HCT116 (cell line): ENCODE results near the gene OSTF1. TPM values are rescaled to one million over a fixed set of nuclear protein-coding genes. Genes with fewer than 3 reads are reported as not detected.

Source experiments
- ATAC-seq: fragments of 200-7000 bp; cut with Tn5 transposase; 2 replicates; pipeline ENCODE4 v1.9.1; 2020; ENCODE audit warnings: mild to moderate bottlenecking, moderate library complexity
- BruUV-seq: library from RNA; stranded (reverse); fragments of 400-500 nt; replicated peaks from 2 replicates; lab custom pipeline; 2021; lab: Mats Ljungman, UMichigan
- CTCF ChIA-PET: fragments of 300-600 bp; sonication (Branson Sonifier 250); formaldehyde crosslinking; loops from one replicate; lab custom pipeline; 2021; ENCODE audit warnings: antibody characterized with exemption; lab: Charles Lee
- POLR2A ChIA-PET: fragments of 300-600, 350-600 bp; sonication (Branson Sonifier 250); formaldehyde crosslinking; loops from one replicate; lab custom pipeline; 2021; ENCODE audit warnings: antibody characterized with exemption; lab: Charles Lee
- RAD21 ChIA-PET, 2 experiments: fragments of 300-600 bp; sonication (Branson Sonifier 250); formaldehyde crosslinking; loops; one replicate each; lab custom pipeline; 2023; ENCODE audit warnings: low total read pairs in 2 of 2; ENCODE audit not compliant: uncharacterized antibody in 2 of 2, unreplicated experiment in 2 of 2, low non-redundant PET in 1 of 2; lab: Charles Lee
- DNase-seq: peaks from one replicate; pipeline ENCODE4 v3.0.0-alpha.2; 2010; ENCODE audit warnings: low read depth, low spot score
- H2AFZ ChIP-seq: fragments of 200-600 bp; shearing (Covaris generic), sonication (generic); 2 replicates; pipeline ENCODE4 v1.6.1; 2017; ENCODE audit warnings: low read depth, mixed run types, mixed read lengths, antibody characterized with exemption, low read length; ENCODE audit not compliant: poor library complexity, severe bottlenecking
- H3K27ac ChIP-seq: 2 replicates; pipeline ENCODE4 v1.5.1; 2012; ENCODE audit warnings: low read depth, low read length
- H3K27me3 ChIP-seq: fragments of 200-600 bp; sonication (generic); 2 replicates; pipeline ENCODE4 v1.6.1; 2016; ENCODE audit warnings: mixed run types, low read length, mixed read lengths; ENCODE audit not compliant: insufficient read depth
- H3K36me3 ChIP-seq, 2 experiments: fragments of 200-500 bp in 1 of 2; fragments of 200-600 bp in 1 of 2; sonication (Bioruptor generic) in 1 of 2; sonication (generic) in 1 of 2; 2 replicates each; pipeline versions ENCODE4 v1.5.1 to v1.6.1; 2014 to 2016; ENCODE audit warnings: low read length in 2 of 2, inconsistent platforms in 1 of 2, mixed read lengths in 1 of 2, mixed run types in 1 of 2; ENCODE audit not compliant: insufficient read depth in 2 of 2, control insufficient read depth in 1 of 2
- H3K4me1 ChIP-seq, 2 experiments: fragments of 200-600 bp in 1 of 2; sonication (generic) in 1 of 2; 2 replicates each; pipeline versions ENCODE4 v1.5.1 to v1.6.1; 2012 to 2017; ENCODE audit warnings: low read length in 2 of 2, inconsistent platforms in 1 of 2, mild to moderate bottlenecking in 1 of 2, mixed read lengths in 1 of 2, mixed run types in 1 of 2, moderate library complexity in 1 of 2; ENCODE audit not compliant: insufficient read depth in 2 of 2, control insufficient read depth in 1 of 2
- H3K4me2 ChIP-seq: fragments of 200-600 bp; sonication (generic); 2 replicates; pipeline ENCODE4 v1.6.1; 2017; ENCODE audit warnings: mixed run types, low read length, mixed read lengths
- H3K4me3 ChIP-seq, 2 experiments: fragments of 200-600 bp in 1 of 2; sonication (generic) in 1 of 2; replicated peaks in 1 of 2; 2 replicates each; pipeline ENCODE4 v1.5.1; 2011 to 2016; ENCODE audit warnings: low read length in 2 of 2, control low read depth in 1 of 2, low read depth in 1 of 2, mild to moderate bottlenecking in 1 of 2, mixed read lengths in 1 of 2, mixed run types in 1 of 2
- H3K79me2 ChIP-seq: fragments of 200-600 bp; sonication (generic); 2 replicates; pipeline ENCODE4 v1.6.1; 2017; ENCODE audit warnings: mild to moderate bottlenecking, mixed run types, low read length, moderate library complexity, mixed read lengths; ENCODE audit not compliant: insufficient read depth
- H3K9ac ChIP-seq: fragments of 200-600 bp; sonication (generic); 2 replicates; pipeline ENCODE4 v1.6.1; 2016; ENCODE audit warnings: low read length, mixed read lengths
- H3K9me2 ChIP-seq: fragments of 200-600 bp; sonication (generic), shearing (Covaris generic); 2 replicates; pipeline ENCODE4 v1.6.1; 2017; ENCODE audit warnings: mixed run types, mild to moderate bottlenecking, moderate library complexity; ENCODE audit not compliant: insufficient read depth
- H3K9me3 ChIP-seq, 2 experiments: fragments of 200-500 bp in 1 of 2; fragments of 200-600 bp in 1 of 2; sonication (Bioruptor generic) in 1 of 2; sonication (generic) in 1 of 2; 2 replicates each; pipeline ENCODE4 v1.6.1; 2014 to 2017; ENCODE audit warnings: low read length in 2 of 2, mixed read lengths in 2 of 2, inconsistent platforms in 1 of 2, low read depth in 1 of 2, mild to moderate bottlenecking in 1 of 2, mixed run types in 1 of 2, moderate library complexity in 1 of 2; ENCODE audit not compliant: control insufficient read depth in 1 of 2, insufficient read depth in 1 of 2
- H4K20me1 ChIP-seq: fragments of 200-600 bp; sonication (generic), shearing (Covaris generic); 2 replicates; pipeline ENCODE4 v1.6.1; 2017; ENCODE audit warnings: mixed run types, mild to moderate bottlenecking, moderate library complexity; ENCODE audit not compliant: insufficient read depth
- CBX3 ChIP-seq: IDR thresholded peaks from 2 replicates; pipeline ENCODE4 v1.6.1; 2012; ENCODE audit warnings: low read depth
- CTCF ChIP-seq, 3 experiments: fragments of 200-600 bp in 1 of 3; sonication (generic) in 1 of 3; IDR thresholded peaks in 2 of 3; conservative IDR thresholded peaks in 1 of 3; 2 replicates each; pipeline ENCODE4 v1.5.1; 2012 to 2017; ENCODE audit warnings: low read depth in 2 of 3, low read length in 2 of 3, antibody characterized with exemption in 1 of 3, borderline replicate concordance in 1 of 3, control low read depth in 1 of 3, mild to moderate bottlenecking in 1 of 3, mixed read lengths in 1 of 3, mixed run types in 1 of 3, moderate library complexity in 1 of 3; ENCODE audit not compliant: insufficient read depth in 1 of 3
- FOSL1 ChIP-seq: IDR thresholded peaks from 2 replicates; pipeline ENCODE4 v1.6.1; 2012; ENCODE audit warnings: low read depth
- SP1 ChIP-seq: IDR thresholded peaks from 2 replicates; pipeline ENCODE4 v1.6.1; 2012; ENCODE audit warnings: low read depth
- TCF7L2 ChIP-seq: IDR thresholded peaks from 2 replicates; pipeline ENCODE4 v1.7.0; 2011; ENCODE audit warnings: borderline replicate concordance, inconsistent platforms; ENCODE audit not compliant: insufficient read depth, insufficient read length; ENCODE audit errors: extremely low read depth
- intact Hi-C: fragments of 100-400 bp; cut with micrococcal nuclease; formaldehyde crosslinking; loops from 2 replicates; pipeline ENCODE4 v1.10.0; 2022
- total RNA-seq: library from RNA; stranded (reverse); gene quantifications from one replicate; pipeline ENCODE4 v1.2.1, GENCODE V29; 2021; ENCODE audit not compliant: unreplicated experiment
- TF ChIP-seq, protein P1 (sequence below): IDR thresholded peaks from 2 replicates; pipeline ENCODE4 v1.6.1; 2012

The OSTF1 gene
- total RNA-seq, 1 experiment from 2014 or later: 20.7 TPM

DNA sequence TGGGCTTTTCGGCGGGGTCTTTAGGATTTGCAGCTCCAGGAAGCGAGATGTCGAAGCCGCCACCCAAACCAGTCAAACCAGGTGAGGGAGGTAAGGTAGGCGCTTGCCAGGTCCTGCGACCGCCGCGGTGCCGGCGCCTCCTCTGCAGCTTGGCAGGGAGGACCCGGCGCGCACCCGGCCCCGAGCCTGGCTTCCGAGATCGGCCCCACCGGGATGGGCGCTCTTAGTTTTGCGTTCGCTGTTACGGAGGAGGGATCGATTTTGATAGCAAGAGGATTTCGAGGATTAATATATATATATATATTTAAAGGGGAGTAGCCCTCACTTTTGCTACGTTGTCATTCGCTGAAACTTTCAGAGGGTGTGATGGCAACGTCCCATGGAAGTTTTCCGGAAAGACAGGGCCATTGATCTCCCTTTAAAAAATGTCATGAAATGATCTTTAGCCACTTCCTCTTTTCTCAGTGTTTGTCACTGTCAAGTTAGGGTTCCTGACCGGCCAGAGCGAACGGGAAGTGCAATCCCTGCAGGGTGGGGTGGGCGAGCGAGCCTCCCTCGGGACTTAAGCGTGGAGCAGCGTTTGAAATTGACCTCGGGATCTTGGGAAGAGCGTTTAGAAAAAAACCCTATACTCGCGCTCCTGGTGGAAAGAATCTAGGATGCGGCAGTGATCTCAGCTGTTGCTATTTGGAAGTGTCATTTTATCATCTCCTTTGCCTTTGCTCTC, 495 bp downstream of the OSTF1 start:
- Histone ChIP-seq H3K9me3 (no peaks in the 10 kb centered on the region), H4K20me1 (no peaks in the 10 kb centered on the region), H3K27me3 (no peaks in the 10 kb centered on the region), H3K4me3 (peak overlapping the region; percentile 78 to 86), H3K9me2 (no peaks in the 10 kb centered on the region), H3K79me2 (peaks cover 11% of the 10 kb centered on the region; the same call in 1 of the 2 replicates), H3K9ac (peak overlapping the region; percentile 68), H2AFZ (peak overlapping the region; percentile 86), H3K36me3 (no peaks in the 10 kb centered on the region), H3K4me2 (peak overlapping the region; percentile 91), H3K27ac (peak overlapping the region; percentile 79), H3K4me1 (peaks cover 12 to 19% of the 10 kb centered on the region in 2 experiments; a peak in 3 of 4 replicates)
- DNase-seq: no peak
- ChIA-PET RAD21 (no interaction called here), CTCF (interaction anchor here (0.8 to 2.2 kb wide), 3 partner anchors 311 to 317 kb away, joined by 3 to 8 read pairs (median 4); no protein-coding TSS in a partner anchor), POLR2A (interaction anchor here (1.0 to 1.4 kb wide), 4 partner anchors 23 to 802 kb away, joined by 3 to 5 read pairs (median 3); partner anchors contain the start of genes CARNMT1 and PCSK5)
- ATAC-seq: peak; percentile 43
- TF ChIP-seq FOSL1 (no peak), CBX3 (no peak), SP1 (no peak), TCF7L2 (no peak), CTCF (IDR thresholded peaks at IDR 0.05 in 2 of 3, conservative IDR thresholded peaks at IDR 0.05 in 1 of 3; ENCODE audit: borderline replicate concordance in 1 of 3, insufficient read depth in 1 of 3, low read depth in 2 of 3, low read length in 2 of 3) (peak in 2 of 3 experiments; percentile 20 to 40; a peak in 1 of 6 replicates)
- TF ChIP-seq, protein P1, sequence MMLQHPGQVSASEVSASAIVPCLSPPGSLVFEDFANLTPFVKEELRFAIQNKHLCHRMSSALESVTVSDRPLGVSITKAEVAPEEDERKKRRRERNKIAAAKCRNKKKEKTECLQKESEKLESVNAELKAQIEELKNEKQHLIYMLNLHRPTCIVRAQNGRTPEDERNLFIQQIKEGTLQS: no peak
- BruUV-seq: no TSS peak
- intact Hi-C loops: loop anchor here (1.0 to 5.0 kb wide), 2 partner anchors 61 to 137 kb away; partner anchors contain the start of genes C9orf40 and CARNMT1
